Measurements from ENCODE around the gene PSMB2.
A peak's percentile ranks its signal among the peaks of the same experiment; 100 is the strongest.

Gene PSMB2

GRCh38 chr1:35594005-35594760 lies 47.1 kb downstream of the PSMB2 start:
- peaks cover 24% of the 10 kb centered on the region for H3K36me3 ChIP-seq (ENCODE audit: insufficient read depth, low read length)
- TF ChIP-seq CTCF (IDR thresholded peaks at IDR 0.05; ENCODE audit: borderline replicate concordance, extremely low read depth, low read length, poor library complexity, severe bottlenecking) (no peak), EZH2 (IDR thresholded peaks at IDR 0.05; ENCODE audit: borderline replicate concordance, low read depth, low read length, severe bottlenecking) (no peak)
- H3K4me3 ChIP-seq (ENCODE audit: low read depth in 1 of 2, low read length in 2 of 2): no peak overlapping the region
- H3K4me1 ChIP-seq (ENCODE audit: insufficient read depth, low read length): peaks cover 3% of the 10 kb centered on the region; the same call in 1 of the 2 replicates
- no peaks in the 10 kb centered on the region for H4K20me1 ChIP-seq (ENCODE audit: insufficient read depth, low read length)
- no peak for ATAC-seq (ENCODE audit: insufficient read depth, low read depth)
- no peaks in the 10 kb centered on the region for H3K9me3 ChIP-seq (ENCODE audit: insufficient read depth, low read length, severe bottlenecking)
- H3K27me3 ChIP-seq (ENCODE audit: insufficient read depth, low read length, poor library complexity): no peaks in the 10 kb centered on the region
- no peak for DNase-seq
- no peak overlapping the region for H3K9ac ChIP-seq (ENCODE audit: low read depth, low read length)
- H3K4me2 ChIP-seq (ENCODE audit: insufficient read depth, low read length): no peak overlapping the region
- no peak overlapping the region for H2AFZ ChIP-seq (ENCODE audit: low read depth, low read length)
- no peak overlapping the region for H3K27ac ChIP-seq (ENCODE audit: low read length)
- H3K79me2 ChIP-seq (ENCODE audit: insufficient read depth, low read length): no peaks in the 10 kb centered on the region

- no peak overlapping the region for H3K4me2 ChIP-seq (ENCODE audit: insufficient read depth, low read length)
- peak; percentile 16; the same call in 2 of the 3 replicates for ATAC-seq (ENCODE audit: insufficient read depth, low read depth)
- peaks cover 19% of the 10 kb centered on the region for H3K36me3 ChIP-seq (ENCODE audit: insufficient read depth, low read length)
These were observed 48.1 kb downstream of the PSMB2 start for GRCh38 chr1:35592991-35593769.

GRCh38 chr1:35591211-35591610 lies 50.1 kb downstream of the PSMB2 start:
- Histone ChIP-seq H2AFZ (ENCODE audit: low read depth, low read length) (no peak overlapping the region), H3K27ac (ENCODE audit: low read length) (no peak overlapping the region), H3K4me1 (ENCODE audit: insufficient read depth, low read length) (peaks cover 3% of the 10 kb centered on the region; the same call in 1 of the 2 replicates), H3K36me3 (ENCODE audit: insufficient read depth, low read length) (peaks cover 15% of the 10 kb centered on the region), H3K4me2 (ENCODE audit: insufficient read depth, low read length) (no peak overlapping the region), H3K9ac (ENCODE audit: low read depth, low read length) (no peak overlapping the region), H3K27me3 (ENCODE audit: insufficient read depth, low read length, poor library complexity) (no peaks in the 10 kb centered on the region), H3K4me3 (ENCODE audit: low read depth in 1 of 2, low read length in 2 of 2) (no peak overlapping the region), H3K9me3 (ENCODE audit: insufficient read depth, low read length, severe bottlenecking) (no peaks in the 10 kb centered on the region), H3K79me2 (ENCODE audit: insufficient read depth, low read length) (no peaks in the 10 kb centered on the region), H4K20me1 (ENCODE audit: insufficient read depth, low read length) (no peaks in the 10 kb centered on the region)
- TF ChIP-seq CTCF (IDR thresholded peaks at IDR 0.05; ENCODE audit: borderline replicate concordance, extremely low read depth, low read length, poor library complexity, severe bottlenecking) (no peak), EZH2 (IDR thresholded peaks at IDR 0.05; ENCODE audit: borderline replicate concordance, low read depth, low read length, severe bottlenecking) (no peak)
- no peak for DNase-seq
- no peak for ATAC-seq (ENCODE audit: insufficient read depth, low read depth)

More at GRCh38 chr1:35592991-35593769, 48.1 kb downstream of the PSMB2 start:
- Histone ChIP-seq H3K4me1 (ENCODE audit: insufficient read depth, low read length) (peaks cover 3% of the 10 kb centered on the region; the same call in 1 of the 2 replicates), H4K20me1 (ENCODE audit: insufficient read depth, low read length) (no peaks in the 10 kb centered on the region), H3K27ac (ENCODE audit: low read length) (no peak overlapping the region), H3K4me3 (ENCODE audit: low read depth in 1 of 2, low read length in 2 of 2) (no peak overlapping the region), H2AFZ (ENCODE audit: low read depth, low read length) (no peak overlapping the region), H3K9ac (ENCODE audit: low read depth, low read length) (no peak overlapping the region), H3K9me3 (ENCODE audit: insufficient read depth, low read length, severe bottlenecking) (no peaks in the 10 kb centered on the region), H3K79me2 (ENCODE audit: insufficient read depth, low read length) (no peaks in the 10 kb centered on the region), H3K27me3 (ENCODE audit: insufficient read depth, low read length, poor library complexity) (no peaks in the 10 kb centered on the region)
- TF ChIP-seq EZH2 (IDR thresholded peaks at IDR 0.05; ENCODE audit: borderline replicate concordance, low read depth, low read length, severe bottlenecking): no peak
- no peak for TF ChIP-seq CTCF (IDR thresholded peaks at IDR 0.05; ENCODE audit: borderline replicate concordance, extremely low read depth, low read length, poor library complexity, severe bottlenecking)
- DNase-seq: no peak
